Measurements from ENCODE around the gene POLA1. TPM values are rescaled to one million over a fixed set of nuclear protein-coding genes. Genes with fewer than 3 reads are reported as not detected.

The POLA1 gene
- total and polyA plus RNA-seq, 2 donors: 7.2 to 37.9 TPM

DNA sequence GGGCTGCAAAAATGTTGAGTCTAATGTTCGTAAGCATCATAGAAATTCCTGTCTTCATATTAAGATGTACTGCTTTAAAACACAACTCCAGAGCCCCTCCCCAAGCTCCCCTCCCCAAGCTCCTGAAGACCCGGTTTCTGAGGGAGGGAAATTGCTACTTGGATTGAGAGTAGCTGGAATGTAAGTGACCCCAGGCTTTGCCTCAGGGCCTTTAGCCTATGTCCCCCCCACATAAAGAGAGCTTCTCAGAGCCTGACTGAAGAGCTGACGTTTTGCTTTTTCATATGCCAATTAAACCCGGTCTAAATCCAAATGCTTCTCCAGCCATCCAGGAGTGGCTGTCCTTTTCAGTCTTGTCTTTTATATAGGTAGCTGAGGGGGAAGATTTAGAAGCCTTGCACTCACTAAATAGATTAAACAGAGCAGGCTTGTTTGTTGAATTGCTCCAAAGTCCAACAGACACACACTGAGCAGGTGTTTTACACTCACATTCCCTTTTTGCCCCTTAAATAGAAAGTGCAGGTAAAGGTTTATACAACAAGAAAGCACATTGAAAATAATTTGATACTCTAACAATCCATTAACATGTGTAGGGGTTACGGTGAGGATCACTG, 302.5 kb downstream of the POLA1 start:
- no peak for DNase-seq (ENCODE audit: extremely low spot score)
- H3K27ac ChIP-seq (ENCODE audit: low read depth): no peak overlapping the region
- H3K4me3 ChIP-seq (ENCODE audit: low read depth, low read length): no peak overlapping the region
- H3K36me3 ChIP-seq (ENCODE audit: insufficient read depth): no peaks in the 10 kb centered on the region
- 75% methylated on average over 5 of the region's 5 CpGs for WGBS
- H3K4me1 ChIP-seq (ENCODE audit: insufficient read depth): no peaks in the 10 kb centered on the region

DNA sequence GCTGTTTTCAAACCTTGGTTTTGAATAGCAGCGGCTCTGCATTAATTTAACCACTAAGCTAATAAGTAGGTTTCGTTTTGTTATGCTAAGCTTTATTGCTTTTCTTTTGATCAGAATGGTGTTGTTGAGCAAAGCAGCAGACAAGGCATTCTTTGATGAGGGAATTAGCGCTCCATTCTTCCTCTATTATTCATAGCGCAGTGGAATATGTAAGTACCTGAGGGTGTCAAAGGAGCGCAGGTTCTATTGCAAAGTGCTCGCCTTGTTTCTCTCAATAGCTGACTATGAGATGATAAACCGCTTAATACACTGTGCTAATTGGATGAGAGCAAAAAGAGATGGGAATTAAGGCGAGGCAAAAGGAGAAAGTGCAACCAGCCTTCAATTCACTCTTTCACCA, 305.8 kb downstream of the POLA1 start:
- no peaks in the 10 kb centered on the region for H3K36me3 ChIP-seq (ENCODE audit: insufficient read depth)
- 97% methylated on average over 8 of the region's 8 CpGs for WGBS
- no peak for DNase-seq (ENCODE audit: extremely low spot score)
- H3K4me1 ChIP-seq (ENCODE audit: insufficient read depth): no peaks in the 10 kb centered on the region
- H3K4me3 ChIP-seq (ENCODE audit: low read depth, low read length): no peak overlapping the region
- no peak overlapping the region for H3K27ac ChIP-seq (ENCODE audit: low read depth)

- WGBS: 36% methylated on average over 55 of the region's 65 CpGs
- H3K36me3 ChIP-seq (ENCODE audit: insufficient read depth): no peaks in the 10 kb centered on the region
- H3K27ac ChIP-seq (ENCODE audit: low read depth): no peak overlapping the region
- H3K4me3 ChIP-seq (ENCODE audit: low read depth, low read length): no peak overlapping the region
- no peak for DNase-seq (ENCODE audit: extremely low spot score)
- no peaks in the 10 kb centered on the region for H3K4me1 ChIP-seq (ENCODE audit: insufficient read depth)
Observed at GRCh38 chrX:25001808-25002660, 308.3 kb downstream of the POLA1 start.

DNA sequence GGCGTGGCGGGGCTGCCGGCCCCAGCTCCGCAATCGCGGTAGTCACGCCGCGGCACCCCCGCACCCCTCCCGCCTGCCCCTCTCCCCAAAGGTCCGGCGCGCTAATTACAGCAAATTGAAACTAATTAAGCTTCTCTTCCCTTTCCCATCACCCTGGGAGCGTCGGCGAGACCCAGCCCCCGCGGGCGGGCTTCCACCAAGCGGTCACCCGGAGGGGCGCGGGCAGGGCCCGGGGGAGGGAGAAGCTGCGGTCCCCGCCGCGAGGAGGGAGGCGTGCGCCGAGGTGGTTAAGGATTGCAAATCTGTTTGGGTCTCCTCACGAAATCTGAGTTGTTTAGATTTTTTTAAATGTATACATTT, 308.9 kb downstream of the POLA1 start:
- H3K36me3 ChIP-seq (ENCODE audit: insufficient read depth): no peaks in the 10 kb centered on the region
- H3K4me1 ChIP-seq (ENCODE audit: insufficient read depth): no peaks in the 10 kb centered on the region
- no peak overlapping the region for H3K4me3 ChIP-seq (ENCODE audit: low read depth, low read length)
- H3K27ac ChIP-seq (ENCODE audit: low read depth): no peak overlapping the region
- DNase-seq (ENCODE audit: extremely low spot score): no peak
- 6% methylated on average over 30 of the region's 33 CpGs for WGBS

DNA sequence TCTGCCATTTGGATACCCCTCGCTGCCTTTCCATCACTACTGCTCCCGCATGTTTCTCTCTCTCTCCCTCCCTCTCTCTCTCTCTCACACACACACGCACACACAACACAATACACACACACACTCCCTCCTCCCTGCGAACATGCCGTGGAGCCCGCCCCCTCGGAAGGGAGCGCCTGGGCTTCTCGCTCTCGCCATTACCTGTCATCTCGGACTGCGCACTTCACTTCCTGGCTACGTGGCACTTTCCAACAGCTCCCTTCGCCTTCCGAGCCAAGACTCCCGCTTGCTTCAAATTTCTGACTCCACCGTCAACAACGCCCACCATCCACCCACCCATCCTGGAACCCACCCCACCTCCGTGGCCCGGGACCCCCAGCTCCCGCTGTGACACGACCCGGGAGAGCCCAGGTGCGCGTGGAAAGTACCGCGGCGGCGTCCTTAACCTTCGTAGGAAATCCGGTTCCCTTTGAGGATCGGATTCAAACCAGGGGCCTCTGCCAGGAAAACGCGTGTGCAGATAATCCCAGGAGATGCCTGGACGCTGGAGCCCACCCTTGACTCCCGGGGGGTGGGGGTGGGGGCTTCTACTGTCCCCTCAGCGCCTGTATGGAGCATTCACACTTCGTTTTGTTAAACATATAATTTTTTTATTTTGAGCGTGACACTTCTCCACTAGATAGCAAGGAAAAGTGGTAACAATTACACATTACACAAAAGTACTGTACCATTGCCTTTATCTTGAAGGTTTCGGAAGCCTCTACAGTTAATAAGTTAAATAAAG, 309.5 kb downstream of the POLA1 start:
- Histone ChIP-seq H3K27ac (ENCODE audit: low read depth) (no peak overlapping the region), H3K4me3 (ENCODE audit: low read depth, low read length) (no peak overlapping the region), H3K4me1 (ENCODE audit: insufficient read depth) (no peaks in the 10 kb centered on the region), H3K36me3 (ENCODE audit: insufficient read depth) (no peaks in the 10 kb centered on the region)
- WGBS: 10% methylated on average over 40 of the region's 40 CpGs
- no peak for DNase-seq (ENCODE audit: extremely low spot score)

DNA sequence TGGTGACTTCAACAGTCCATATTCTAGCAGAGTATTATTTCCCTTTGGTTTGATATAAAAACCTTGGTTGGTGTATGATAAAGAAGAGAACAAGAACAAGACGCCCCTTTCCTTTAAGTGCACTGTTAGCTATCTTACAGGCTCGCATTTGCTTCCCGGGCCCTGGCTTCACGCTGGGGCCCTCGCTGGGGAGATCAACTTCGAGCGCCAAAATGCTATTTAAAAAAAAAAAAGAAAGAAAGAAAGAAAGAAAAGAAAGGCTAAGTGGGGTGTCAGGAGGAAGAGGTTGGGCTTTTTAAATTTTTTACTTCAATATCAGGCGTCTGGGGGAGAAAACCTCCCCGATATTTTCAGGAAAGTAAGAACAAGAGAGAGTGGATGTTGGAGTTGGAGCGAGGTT, 310.3 kb downstream of the POLA1 start:
- Histone ChIP-seq H3K27ac (ENCODE audit: low read depth) (no peak overlapping the region), H3K4me3 (ENCODE audit: low read depth, low read length) (no peak overlapping the region), H3K36me3 (ENCODE audit: insufficient read depth) (no peaks in the 10 kb centered on the region), H3K4me1 (ENCODE audit: insufficient read depth) (no peaks in the 10 kb centered on the region)
- WGBS: 21% methylated on average over 10 of the region's 10 CpGs
- no peak for DNase-seq (ENCODE audit: extremely low spot score)

GRCh38 chrX:25004485-25005032, 310.8 kb downstream of the POLA1 start:
- H3K27ac ChIP-seq (ENCODE audit: low read depth): no peak overlapping the region
- no peaks in the 10 kb centered on the region for H3K36me3 ChIP-seq (ENCODE audit: insufficient read depth)
- 1% methylated on average over 59 of the region's 59 CpGs for WGBS
- H3K4me3 ChIP-seq (ENCODE audit: low read depth, low read length): peak overlapping the region; percentile 22
- DNase-seq (ENCODE audit: extremely low spot score): no peak
- H3K4me1 ChIP-seq (ENCODE audit: insufficient read depth): no peaks in the 10 kb centered on the region

DNA sequence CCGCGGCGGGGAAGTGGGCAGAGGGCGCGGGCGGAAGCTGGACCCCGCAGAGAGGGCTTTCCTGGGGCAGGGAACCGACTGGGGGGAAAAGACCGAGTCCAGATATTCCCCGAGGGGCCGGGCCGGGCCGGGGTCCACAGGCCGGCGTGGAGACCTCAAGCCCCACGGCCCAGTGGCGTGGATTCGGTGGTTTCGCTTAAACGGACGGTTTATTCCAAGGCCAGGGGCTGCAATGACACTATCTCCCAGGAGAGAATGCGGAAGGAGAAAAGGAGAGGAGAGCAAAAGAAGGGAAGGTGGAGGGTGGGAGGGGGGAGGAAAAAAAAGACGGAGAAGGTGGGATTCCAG, 311.3 kb downstream of the POLA1 start:
- 2% methylated on average over 23 of the region's 23 CpGs for WGBS

GRCh38 chrX:25005382-25006185, 311.9 kb downstream of the POLA1 start:
- H3K36me3 ChIP-seq (ENCODE audit: insufficient read depth): no peaks in the 10 kb centered on the region
- no peak for DNase-seq (ENCODE audit: extremely low spot score)
- WGBS: 2% methylated on average over 68 of the region's 72 CpGs
- H3K27ac ChIP-seq (ENCODE audit: low read depth): no peak overlapping the region
- peak overlapping the region; percentile 22 for H3K4me3 ChIP-seq (ENCODE audit: low read depth, low read length)
- H3K4me1 ChIP-seq (ENCODE audit: insufficient read depth): no peaks in the 10 kb centered on the region

More for the DNA sequence above, 311.3 kb downstream of the POLA1 start:
- Histone ChIP-seq H3K4me3 (ENCODE audit: low read depth, low read length) (peak overlapping the region; percentile 22), H3K4me1 (ENCODE audit: insufficient read depth) (no peaks in the 10 kb centered on the region), H3K36me3 (ENCODE audit: insufficient read depth) (no peaks in the 10 kb centered on the region), H3K27ac (ENCODE audit: low read depth) (no peak overlapping the region)
- DNase-seq (ENCODE audit: extremely low spot score): no peak

GRCh38 chrX:25006586-25007058, 312.9 kb downstream of the POLA1 start:
- H3K27ac ChIP-seq (ENCODE audit: low read depth): no peak overlapping the region
- H3K36me3 ChIP-seq (ENCODE audit: insufficient read depth): no peaks in the 10 kb centered on the region
- DNase-seq (ENCODE audit: extremely low spot score): no peak
- H3K4me3 ChIP-seq (ENCODE audit: low read depth, low read length): no peak overlapping the region
- H3K4me1 ChIP-seq (ENCODE audit: insufficient read depth): no peaks in the 10 kb centered on the region
- WGBS: 12% methylated on average over 7 of the region's 7 CpGs

DNA sequence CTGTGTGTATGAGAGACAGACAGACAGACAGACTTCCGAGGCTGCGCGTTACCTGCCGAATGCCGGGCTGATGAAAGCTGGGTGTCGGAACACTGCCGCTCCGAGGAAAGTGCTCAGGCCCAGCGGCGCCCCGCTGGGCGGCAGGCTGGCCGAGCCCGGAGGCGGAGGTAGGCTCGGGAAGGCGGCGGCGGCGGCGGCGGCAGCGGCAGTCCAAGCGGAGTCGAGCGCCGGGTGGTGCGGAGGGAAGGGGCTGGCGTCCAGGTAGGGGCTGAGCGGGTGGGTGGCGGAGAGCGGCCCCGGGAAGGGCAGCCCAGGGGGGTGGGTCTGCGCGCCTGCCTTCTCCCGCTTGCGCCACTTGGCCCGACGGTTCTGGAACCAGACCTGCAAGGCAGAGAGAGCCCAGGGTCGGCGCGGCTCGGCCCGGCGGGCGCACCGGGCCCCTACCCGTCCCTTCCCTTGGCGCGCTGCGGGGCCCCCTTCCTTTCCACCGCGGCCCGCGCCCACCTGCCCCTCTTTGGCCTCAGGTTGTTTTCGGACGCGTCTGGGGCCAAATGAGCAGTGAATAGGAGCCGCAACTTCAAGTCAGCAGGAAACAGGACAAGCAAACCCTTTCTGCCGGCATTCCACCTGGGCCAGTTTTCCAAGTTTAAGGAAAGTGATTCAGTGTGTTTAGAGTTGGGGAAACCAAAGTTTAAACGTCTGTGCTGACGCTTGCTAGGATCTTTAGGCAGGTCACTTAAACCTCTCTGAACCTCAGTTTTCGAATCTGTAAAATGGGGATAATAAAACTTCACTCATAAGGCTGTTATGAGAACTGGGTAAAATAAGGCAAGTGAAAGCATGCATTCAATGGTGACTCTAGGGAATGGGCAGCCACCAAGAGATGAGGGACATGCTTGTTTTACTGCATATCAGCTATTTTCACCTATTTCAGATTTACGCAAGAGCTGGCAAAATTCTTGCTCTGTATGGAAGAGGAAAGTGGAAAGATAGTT, 313.6 kb downstream of the POLA1 start:
- no peak overlapping the region for H3K27ac ChIP-seq (ENCODE audit: low read depth)
- H3K36me3 ChIP-seq (ENCODE audit: insufficient read depth): no peaks in the 10 kb centered on the region
- H3K4me1 ChIP-seq (ENCODE audit: insufficient read depth): no peaks in the 10 kb centered on the region
- 4% methylated on average over 54 of the region's 64 CpGs for WGBS
- no peak for DNase-seq (ENCODE audit: extremely low spot score)
- no peak overlapping the region for H3K4me3 ChIP-seq (ENCODE audit: low read depth, low read length)

- Histone ChIP-seq H3K36me3 (ENCODE audit: insufficient read depth) (no peaks in the 10 kb centered on the region), H3K4me1 (ENCODE audit: insufficient read depth) (peaks cover 2% of the 10 kb centered on the region), H3K4me3 (ENCODE audit: low read depth, low read length) (no peak overlapping the region), H3K27ac (ENCODE audit: low read depth) (no peak overlapping the region)
- no peak for DNase-seq (ENCODE audit: extremely low spot score)
- 30% methylated on average over 7 of the region's 7 CpGs for WGBS
Observed at GRCh38 chrX:25009407-25009806, 315.7 kb downstream of the POLA1 start.

Data from urinary bladder (tissue), 4 donors.